IPS-20b (cell line): ENCODE data around the gene MAP7.
"Not testable (repeated sequence)": the region's sequence is repeated elsewhere in the genome, so short reads cannot be mapped to it uniquely, and the experiment has no call there.

ENCODE experiments used
- H3K27ac ChIP-seq: one replicate; pipeline ENCODE4 v1.5.1; 2013; ENCODE audit warnings: low read length
- H3K27me3 ChIP-seq: 2 replicates; pipeline ENCODE4 v1.6.1; 2013; ENCODE audit warnings: mild to moderate bottlenecking, low read length, inconsistent platforms; ENCODE audit not compliant: insufficient read depth
- H3K36me3 ChIP-seq: 2 replicates; pipeline ENCODE4 v1.6.1; 2013; ENCODE audit warnings: low read depth, mild to moderate bottlenecking, inconsistent platforms, low read length, moderate library complexity; ENCODE audit not compliant: insufficient read depth
- H3K4me1 ChIP-seq: 2 replicates; pipeline ENCODE4 v1.6.1; 2013; ENCODE audit warnings: mild to moderate bottlenecking, control low read depth, inconsistent platforms, low read length, moderate library complexity; ENCODE audit not compliant: insufficient read depth
- H3K4me3 ChIP-seq: 2 replicates; pipeline ENCODE4 v1.5.1; 2013; ENCODE audit warnings: mild to moderate bottlenecking, low read length, inconsistent platforms
- H3K9ac ChIP-seq: 2 replicates; pipeline ENCODE4 v1.6.1; 2013; ENCODE audit warnings: low read depth, mild to moderate bottlenecking, inconsistent platforms, low read length, moderate library complexity
- H3K9me3 ChIP-seq: 2 replicates; pipeline ENCODE4 v1.6.1; 2013; ENCODE audit warnings: mild to moderate bottlenecking, low read depth, low read length, inconsistent platforms; ENCODE audit not compliant: insufficient read depth

MAP7 gene

GRCh38 chr6:136483906-136484305 is 66.3 kb downstream of the MAP7 start:
- no peaks in the 10 kb centered on the region for H3K36me3 ChIP-seq

GRCh38 chr6:136483005-136483404 is 67.2 kb downstream of the MAP7 start:
- H3K9ac ChIP-seq, H3K36me3 ChIP-seq, H3K4me1 ChIP-seq, H3K4me3 ChIP-seq, H3K27ac ChIP-seq, H3K9me3 ChIP-seq, H3K27me3 ChIP-seq: not testable (repeated sequence)

More at GRCh38 chr6:136483906-136484305, 66.3 kb downstream of the MAP7 start:
- Histone ChIP-seq H3K27me3 (no peaks in the 10 kb centered on the region), H3K4me3 (no peak overlapping the region), H3K9ac (no peak overlapping the region), H3K9me3 (no peaks in the 10 kb centered on the region), H3K27ac (no peak overlapping the region), H3K4me1 (no peaks in the 10 kb centered on the region)

- no peaks in the 10 kb centered on the region for H3K36me3 ChIP-seq
- no peaks in the 10 kb centered on the region for H3K9me3 ChIP-seq
- no peak overlapping the region for H3K4me3 ChIP-seq
- no peak overlapping the region for H3K27ac ChIP-seq
- H3K27me3 ChIP-seq: no peaks in the 10 kb centered on the region
- peaks cover 3% of the 10 kb centered on the region; the same call in 1 of the 2 replicates for H3K4me1 ChIP-seq
- no peak overlapping the region for H3K9ac ChIP-seq
Observed at GRCh38 chr6:136477548-136477947, 72.7 kb downstream of the MAP7 start.

GRCh38 chr6:136475686-136476085 is 74.5 kb downstream of the MAP7 start:
- Histone ChIP-seq H3K27ac (no peak overlapping the region), H3K27me3 (no peaks in the 10 kb centered on the region), H3K36me3 (no peaks in the 10 kb centered on the region), H3K9me3 (no peaks in the 10 kb centered on the region), H3K4me1 (peaks cover 7% of the 10 kb centered on the region), H3K9ac (no peak overlapping the region), H3K4me3 (no peak overlapping the region)

- no peak overlapping the region for H3K9ac ChIP-seq
- H3K27ac ChIP-seq: no peak overlapping the region
- no peak overlapping the region for H3K4me3 ChIP-seq
- no peaks in the 10 kb centered on the region for H3K27me3 ChIP-seq
- peaks cover 19% of the 10 kb centered on the region for H3K4me1 ChIP-seq
- no peaks in the 10 kb centered on the region for H3K36me3 ChIP-seq
- H3K9me3 ChIP-seq: no peaks in the 10 kb centered on the region
Observed at GRCh38 chr6:136474241-136474640, 76.0 kb downstream of the MAP7 start.

GRCh38 chr6:136471922-136472321 is 78.3 kb downstream of the MAP7 start:
- H3K9ac ChIP-seq: no peak overlapping the region
- peaks cover 19% of the 10 kb centered on the region for H3K4me1 ChIP-seq
- no peak overlapping the region for H3K4me3 ChIP-seq
- no peaks in the 10 kb centered on the region for H3K9me3 ChIP-seq
- no peaks in the 10 kb centered on the region for H3K36me3 ChIP-seq
- H3K27ac ChIP-seq: no peak overlapping the region
- no peaks in the 10 kb centered on the region for H3K27me3 ChIP-seq

GRCh38 chr6:136471372-136471771 is 78.8 kb downstream of the MAP7 start:
- Histone ChIP-seq H3K9me3 (no peaks in the 10 kb centered on the region), H3K9ac (no peak overlapping the region), H3K4me1 (peaks cover 23% of the 10 kb centered on the region), H3K36me3 (no peaks in the 10 kb centered on the region), H3K27me3 (no peaks in the 10 kb centered on the region), H3K27ac (no peak overlapping the region), H3K4me3 (no peak overlapping the region)

GRCh38 chr6:136470044-136470443 is 80.2 kb downstream of the MAP7 start:
- Histone ChIP-seq H3K9me3 (no peaks in the 10 kb centered on the region), H3K4me1 (peaks cover 20% of the 10 kb centered on the region), H3K4me3 (no peak overlapping the region), H3K27ac (no peak overlapping the region), H3K36me3 (no peaks in the 10 kb centered on the region), H3K27me3 (no peaks in the 10 kb centered on the region), H3K9ac (no peak overlapping the region)

GRCh38 chr6:136469154-136469553 is 81.1 kb downstream of the MAP7 start:
- Histone ChIP-seq H3K9ac (no peak overlapping the region), H3K27ac (no peak overlapping the region), H3K27me3 (no peaks in the 10 kb centered on the region), H3K36me3 (no peaks in the 10 kb centered on the region), H3K9me3 (no peaks in the 10 kb centered on the region), H3K4me3 (no peak overlapping the region), H3K4me1 (peaks cover 20% of the 10 kb centered on the region)

- H3K27ac ChIP-seq: no peak overlapping the region
- H3K36me3 ChIP-seq: no peaks in the 10 kb centered on the region
- no peak overlapping the region for H3K4me3 ChIP-seq
Observed at GRCh38 chr6:136468711-136469110, 81.5 kb downstream of the MAP7 start.

GRCh38 chr6:136467186-136467585 is 83.0 kb downstream of the MAP7 start:
- H3K36me3 ChIP-seq: no peaks in the 10 kb centered on the region
- no peak overlapping the region for H3K27ac ChIP-seq
- H3K9ac ChIP-seq: no peak overlapping the region; the same call in 1 of the 2 replicates
- peaks cover 20% of the 10 kb centered on the region for H3K4me1 ChIP-seq
- H3K9me3 ChIP-seq: no peaks in the 10 kb centered on the region
- no peak overlapping the region for H3K4me3 ChIP-seq
- no peaks in the 10 kb centered on the region for H3K27me3 ChIP-seq

More at GRCh38 chr6:136468711-136469110, 81.5 kb downstream of the MAP7 start:
- Histone ChIP-seq H3K27me3 (no peaks in the 10 kb centered on the region), H3K9me3 (no peaks in the 10 kb centered on the region), H3K9ac (no peak overlapping the region), H3K4me1 (peaks cover 20% of the 10 kb centered on the region)

GRCh38 chr6:136466777-136467176 is 83.4 kb downstream of the MAP7 start:
- H3K36me3 ChIP-seq: no peaks in the 10 kb centered on the region

More at GRCh38 chr6:136466777-136467176, 83.4 kb downstream of the MAP7 start:
- H3K27me3 ChIP-seq: no peaks in the 10 kb centered on the region
- H3K27ac ChIP-seq: no peak overlapping the region
- no peaks in the 10 kb centered on the region for H3K9me3 ChIP-seq
- H3K9ac ChIP-seq: no peak overlapping the region; the same call in 1 of the 2 replicates
- H3K4me1 ChIP-seq: peaks cover 17% of the 10 kb centered on the region
- H3K4me3 ChIP-seq: no peak overlapping the region
